ENCODE measurements around the gene PTPN14.

Gene PTPN14

GRCh38 chr1:214349781-214350180, 201.6 kb downstream of the PTPN14 start:
- peak; percentile 88 for DNase-seq
- Histone ChIP-seq H3K18ac (ENCODE audit: low read length) (no peak overlapping the region), H2BK15ac (replicated peaks; ENCODE audit: low read depth) (no peak overlapping the region), H3K4ac (ENCODE audit: low read depth, low read length) (no peak overlapping the region), H3K9ac (ENCODE audit: low read length) (no peak overlapping the region), H4K8ac (ENCODE audit: low read depth, low read length) (no peak overlapping the region), H3K4me3 (ENCODE audit: low read length) (no peak overlapping the region), H4K5ac (ENCODE audit: low read length) (no peak overlapping the region), H3K79me1 (ENCODE audit: low read length) (no peaks in the 10 kb centered on the region), H2AK5ac (ENCODE audit: low read length) (no peak overlapping the region), H2BK5ac (ENCODE audit: low read length) (no peak overlapping the region), H3K79me2 (ENCODE audit: control insufficient read depth, insufficient read depth, low read length) (no peaks in the 10 kb centered on the region), H3K4me2 (ENCODE audit: low read length) (no peak overlapping the region), H3K27ac (ENCODE audit: low read depth, low read length) (no peak overlapping the region), H3K4me1 (ENCODE audit: control insufficient read depth, low read depth, low read length) (no peaks in the 10 kb centered on the region), H3K36me3 (ENCODE audit: control insufficient read depth, insufficient read depth, low read length) (peaks cover 6% of the 10 kb centered on the region), H3K23ac (ENCODE audit: low read length) (no peak overlapping the region), H2BK120ac (ENCODE audit: low read depth, low read length) (no peak overlapping the region), H3K56ac (ENCODE audit: low read length) (no peak overlapping the region), H3K27me3 (ENCODE audit: insufficient read depth, low read length, poor library complexity) (no peaks in the 10 kb centered on the region)
- whole genome bisulfite sequencing (ENCODE audit: extremely low coverage, insufficient coverage, low lambda C conversion rate) = no CpG with 5 or more reads among the region's 2 CpGs

- peaks cover 6% of the 10 kb centered on the region for H3K36me3 ChIP-seq (ENCODE audit: control insufficient read depth, insufficient read depth, low read length)
- H4K5ac ChIP-seq (ENCODE audit: low read length) = no peak overlapping the region
- no peak overlapping the region for H2BK120ac ChIP-seq (ENCODE audit: low read depth, low read length)
- H3K23ac ChIP-seq (ENCODE audit: low read length) = no peak overlapping the region
- no peak overlapping the region for H3K18ac ChIP-seq (ENCODE audit: low read length)
- no peak overlapping the region for H3K27ac ChIP-seq (ENCODE audit: low read depth, low read length)
- H2AK5ac ChIP-seq (ENCODE audit: low read length) = no peak overlapping the region
- H3K27me3 ChIP-seq (ENCODE audit: insufficient read depth, low read length, poor library complexity) = no peaks in the 10 kb centered on the region
- H3K9ac ChIP-seq (ENCODE audit: low read length) = no peak overlapping the region
- H2BK5ac ChIP-seq (ENCODE audit: low read length) = no peak overlapping the region
- H3K4me1 ChIP-seq (ENCODE audit: control insufficient read depth, low read depth, low read length) = no peaks in the 10 kb centered on the region
- peak; percentile 60 for DNase-seq
- no CpG with 5 or more reads among the region's 5 CpGs for WGBS (ENCODE audit: extremely low coverage, insufficient coverage, low lambda C conversion rate)
- no peaks in the 10 kb centered on the region for H3K79me1 ChIP-seq (ENCODE audit: low read length)
- no peak overlapping the region for H4K8ac ChIP-seq (ENCODE audit: low read depth, low read length)
- H3K4ac ChIP-seq (ENCODE audit: low read depth, low read length) = no peak overlapping the region
- H3K4me3 ChIP-seq (ENCODE audit: low read length) = no peak overlapping the region
- no peak overlapping the region for H3K56ac ChIP-seq (ENCODE audit: low read length)
- no peak overlapping the region for H2BK15ac ChIP-seq (replicated peaks; ENCODE audit: low read depth)
- no peaks in the 10 kb centered on the region for H3K79me2 ChIP-seq (ENCODE audit: control insufficient read depth, insufficient read depth, low read length)
- H3K4me2 ChIP-seq (ENCODE audit: low read length) = no peak overlapping the region
These were observed 202.4 kb downstream of the PTPN14 start for GRCh38 chr1:214349008-214349407.

- Histone ChIP-seq H3K36me3 (ENCODE audit: control insufficient read depth, insufficient read depth, low read length) (peaks cover 3% of the 10 kb centered on the region), H3K4me1 (ENCODE audit: control insufficient read depth, low read depth, low read length) (no peaks in the 10 kb centered on the region), H3K27ac (ENCODE audit: low read depth, low read length) (no peak overlapping the region), H3K9ac (ENCODE audit: low read length) (no peak overlapping the region), H4K5ac (ENCODE audit: low read length) (no peak overlapping the region), H2BK15ac (replicated peaks; ENCODE audit: low read depth) (no peak overlapping the region), H2BK5ac (ENCODE audit: low read length) (no peak overlapping the region), H4K8ac (ENCODE audit: low read depth, low read length) (no peak overlapping the region), H3K27me3 (ENCODE audit: insufficient read depth, low read length, poor library complexity) (no peaks in the 10 kb centered on the region), H3K4ac (ENCODE audit: low read depth, low read length) (no peak overlapping the region), H3K56ac (ENCODE audit: low read length) (no peak overlapping the region), H2BK120ac (ENCODE audit: low read depth, low read length) (no peak overlapping the region), H3K4me3 (ENCODE audit: low read length) (no peak overlapping the region), H3K23ac (ENCODE audit: low read length) (no peak overlapping the region), H2AK5ac (ENCODE audit: low read length) (no peak overlapping the region), H3K79me1 (ENCODE audit: low read length) (no peaks in the 10 kb centered on the region), H3K18ac (ENCODE audit: low read length) (no peak overlapping the region), H3K4me2 (ENCODE audit: low read length) (no peak overlapping the region), H3K79me2 (ENCODE audit: control insufficient read depth, insufficient read depth, low read length) (no peaks in the 10 kb centered on the region)
- peak; percentile 34 for DNase-seq
These were observed 206.5 kb downstream of the PTPN14 start for GRCh38 chr1:214344897-214345296.

DNA sequence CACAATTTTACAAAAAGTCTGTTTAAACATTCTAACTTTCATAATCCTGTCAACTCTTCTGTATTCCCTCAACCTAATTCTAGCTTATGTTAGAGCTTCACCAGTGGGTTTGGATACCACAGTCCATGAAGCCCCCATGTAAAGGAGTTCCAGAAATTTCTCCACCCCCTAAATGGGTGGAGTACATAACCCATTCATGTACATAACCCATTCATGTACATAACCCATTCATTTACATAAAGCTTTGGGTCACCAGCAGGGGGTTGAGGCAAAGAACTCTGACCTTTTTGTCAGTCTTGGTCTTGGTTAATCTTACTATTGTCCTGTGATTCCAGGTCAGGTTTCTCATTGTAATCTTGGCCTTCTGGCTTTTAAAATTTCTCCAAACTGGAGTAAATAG, 208.9 kb downstream of the PTPN14 start:
- Histone ChIP-seq H3K56ac (ENCODE audit: low read length) (no peak overlapping the region), H3K9ac (ENCODE audit: low read length) (no peak overlapping the region), H3K4me2 (ENCODE audit: low read length) (no peak overlapping the region), H3K4me3 (ENCODE audit: low read length) (no peak overlapping the region), H3K79me1 (ENCODE audit: low read length) (no peaks in the 10 kb centered on the region), H4K5ac (ENCODE audit: low read length) (no peak overlapping the region), H3K4me1 (ENCODE audit: control insufficient read depth, low read depth, low read length) (no peaks in the 10 kb centered on the region), H2BK15ac (replicated peaks; ENCODE audit: low read depth) (no peak overlapping the region), H2BK5ac (ENCODE audit: low read length) (no peak overlapping the region), H4K8ac (ENCODE audit: low read depth, low read length) (no peak overlapping the region), H2BK120ac (ENCODE audit: low read depth, low read length) (no peak overlapping the region), H3K4ac (ENCODE audit: low read depth, low read length) (no peak overlapping the region), H2AK5ac (ENCODE audit: low read length) (no peak overlapping the region), H3K27me3 (ENCODE audit: insufficient read depth, low read length, poor library complexity) (no peaks in the 10 kb centered on the region), H3K36me3 (ENCODE audit: control insufficient read depth, insufficient read depth, low read length) (no peaks in the 10 kb centered on the region), H3K18ac (ENCODE audit: low read length) (no peak overlapping the region), H3K23ac (ENCODE audit: low read length) (no peak overlapping the region), H3K79me2 (ENCODE audit: control insufficient read depth, insufficient read depth, low read length) (no peaks in the 10 kb centered on the region), H3K27ac (ENCODE audit: low read depth, low read length) (no peak overlapping the region)
- no peak for DNase-seq

DNA sequence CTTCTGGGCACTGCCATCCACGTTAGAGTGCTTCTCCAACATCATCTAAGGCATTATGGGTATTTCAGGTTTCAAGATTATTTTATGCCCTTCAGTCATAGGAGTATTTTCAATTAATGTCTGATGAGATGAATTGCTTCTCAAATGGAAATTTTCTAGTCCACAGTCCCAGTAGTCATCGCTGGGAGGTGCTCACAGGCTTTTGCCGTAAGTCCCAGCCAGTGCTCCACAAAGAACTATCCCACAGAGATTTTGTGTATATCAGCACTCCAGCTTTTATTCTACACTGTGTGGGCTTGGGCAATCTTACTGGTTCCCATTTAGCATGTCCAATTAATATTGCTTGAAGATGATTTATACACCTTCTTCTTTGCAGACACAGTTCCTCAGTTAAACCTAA, 209.5 kb downstream of the PTPN14 start:
- H3K4me1 ChIP-seq (ENCODE audit: control insufficient read depth, low read depth, low read length) = no peaks in the 10 kb centered on the region
- H2BK15ac ChIP-seq (replicated peaks; ENCODE audit: low read depth) = no peak overlapping the region
- no peak overlapping the region for H4K8ac ChIP-seq (ENCODE audit: low read depth, low read length)
- H3K4me3 ChIP-seq (ENCODE audit: low read length) = no peak overlapping the region
- no peak overlapping the region for H4K5ac ChIP-seq (ENCODE audit: low read length)
- H2AK5ac ChIP-seq (ENCODE audit: low read length) = no peak overlapping the region
- H3K18ac ChIP-seq (ENCODE audit: low read length) = no peak overlapping the region
- H3K27ac ChIP-seq (ENCODE audit: low read depth, low read length) = no peak overlapping the region
- no peak overlapping the region for H2BK120ac ChIP-seq (ENCODE audit: low read depth, low read length)
- no peaks in the 10 kb centered on the region for H3K79me1 ChIP-seq (ENCODE audit: low read length)
- no peak overlapping the region for H3K23ac ChIP-seq (ENCODE audit: low read length)
- H3K4me2 ChIP-seq (ENCODE audit: low read length) = no peak overlapping the region
- no peak for DNase-seq
- no CpG with 5 or more reads among the region's 3 CpGs for WGBS (ENCODE audit: extremely low coverage, insufficient coverage, low lambda C conversion rate)
- no peaks in the 10 kb centered on the region for H3K79me2 ChIP-seq (ENCODE audit: control insufficient read depth, insufficient read depth, low read length)
- no peaks in the 10 kb centered on the region for H3K27me3 ChIP-seq (ENCODE audit: insufficient read depth, low read length, poor library complexity)
- H2BK5ac ChIP-seq (ENCODE audit: low read length) = no peak overlapping the region
- no peak overlapping the region for H3K4ac ChIP-seq (ENCODE audit: low read depth, low read length)
- no peaks in the 10 kb centered on the region for H3K36me3 ChIP-seq (ENCODE audit: control insufficient read depth, insufficient read depth, low read length)
- no peak overlapping the region for H3K9ac ChIP-seq (ENCODE audit: low read length)
- no peak overlapping the region for H3K56ac ChIP-seq (ENCODE audit: low read length)

DNA sequence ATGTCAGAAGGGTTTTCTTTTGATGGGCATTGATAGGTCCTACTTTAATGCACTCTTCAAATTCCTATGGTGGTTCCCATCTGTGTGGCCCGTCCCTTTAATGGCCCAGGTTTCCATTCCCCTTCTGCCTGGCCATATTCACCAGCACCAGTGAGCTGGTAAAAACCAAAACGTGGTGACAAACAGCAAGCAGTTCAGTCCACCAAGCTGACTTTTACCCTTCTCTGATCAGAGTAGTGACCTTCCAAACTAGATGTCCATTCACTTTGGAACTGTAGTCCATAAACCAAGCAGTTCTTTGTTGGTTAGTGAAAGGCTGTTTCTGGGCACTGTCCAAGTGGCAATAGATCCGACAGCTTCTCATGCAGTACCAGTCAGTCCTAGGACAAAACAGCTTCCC, 209.9 kb downstream of the PTPN14 start:
- H3K27ac ChIP-seq (ENCODE audit: low read depth, low read length) = no peak overlapping the region
- no peak overlapping the region for H3K23ac ChIP-seq (ENCODE audit: low read length)
- H3K79me1 ChIP-seq (ENCODE audit: low read length) = no peaks in the 10 kb centered on the region
- no peak overlapping the region for H4K5ac ChIP-seq (ENCODE audit: low read length)
- no peaks in the 10 kb centered on the region for H3K27me3 ChIP-seq (ENCODE audit: insufficient read depth, low read length, poor library complexity)
- WGBS (ENCODE audit: extremely low coverage, insufficient coverage, low lambda C conversion rate) = no CpG with 5 or more reads among the region's 3 CpGs
- no peak overlapping the region for H3K4ac ChIP-seq (ENCODE audit: low read depth, low read length)
- no peak overlapping the region for H2BK15ac ChIP-seq (replicated peaks; ENCODE audit: low read depth)
- H2AK5ac ChIP-seq (ENCODE audit: low read length) = no peak overlapping the region
- H4K8ac ChIP-seq (ENCODE audit: low read depth, low read length) = no peak overlapping the region
- H3K9ac ChIP-seq (ENCODE audit: low read length) = no peak overlapping the region
- H3K4me2 ChIP-seq (ENCODE audit: low read length) = no peak overlapping the region
- H3K56ac ChIP-seq (ENCODE audit: low read length) = no peak overlapping the region
- no peaks in the 10 kb centered on the region for H3K4me1 ChIP-seq (ENCODE audit: control insufficient read depth, low read depth, low read length)
- H3K18ac ChIP-seq (ENCODE audit: low read length) = no peak overlapping the region
- H2BK5ac ChIP-seq (ENCODE audit: low read length) = no peak overlapping the region
- no peak for DNase-seq
- H3K4me3 ChIP-seq (ENCODE audit: low read length) = no peak overlapping the region
- H3K79me2 ChIP-seq (ENCODE audit: control insufficient read depth, insufficient read depth, low read length) = no peaks in the 10 kb centered on the region
- H3K36me3 ChIP-seq (ENCODE audit: control insufficient read depth, insufficient read depth, low read length) = no peaks in the 10 kb centered on the region
- no peak overlapping the region for H2BK120ac ChIP-seq (ENCODE audit: low read depth, low read length)
